HCT116 (cell line): ENCODE results near the gene SMG6. TPM values are rescaled to one million over a fixed set of nuclear protein-coding genes. Genes with fewer than 3 reads are reported as not detected.

Source experiments
- ATAC-seq: fragments of 200-7000 bp; cut with Tn5 transposase; 2 replicates; pipeline ENCODE4 v1.9.1; 2020; ENCODE audit warnings: mild to moderate bottlenecking, moderate library complexity
- BruUV-seq: library from RNA; stranded (reverse); fragments of 400-500 nt; replicated peaks from 2 replicates; lab custom pipeline; 2021; lab: Mats Ljungman, UMichigan
- CTCF ChIA-PET: fragments of 300-600 bp; sonication (Branson Sonifier 250); formaldehyde crosslinking; loops from one replicate; lab custom pipeline; 2021; ENCODE audit warnings: antibody characterized with exemption; lab: Charles Lee
- POLR2A ChIA-PET: fragments of 300-600, 350-600 bp; sonication (Branson Sonifier 250); formaldehyde crosslinking; loops from one replicate; lab custom pipeline; 2021; ENCODE audit warnings: antibody characterized with exemption; lab: Charles Lee
- RAD21 ChIA-PET, 2 experiments: fragments of 300-600 bp; sonication (Branson Sonifier 250); formaldehyde crosslinking; loops; one replicate each; lab custom pipeline; 2023; ENCODE audit warnings: low total read pairs in 2 of 2; ENCODE audit not compliant: uncharacterized antibody in 2 of 2, unreplicated experiment in 2 of 2, low non-redundant PET in 1 of 2; lab: Charles Lee
- DNase-seq: peaks from one replicate; pipeline ENCODE4 v3.0.0-alpha.2; 2010; ENCODE audit warnings: low read depth, low spot score
- H2AFZ ChIP-seq: fragments of 200-600 bp; shearing (Covaris generic), sonication (generic); 2 replicates; pipeline ENCODE4 v1.6.1; 2017; ENCODE audit warnings: low read depth, mixed run types, mixed read lengths, antibody characterized with exemption, low read length; ENCODE audit not compliant: poor library complexity, severe bottlenecking
- H3K27ac ChIP-seq: 2 replicates; pipeline ENCODE4 v1.5.1; 2012; ENCODE audit warnings: low read depth, low read length
- H3K27me3 ChIP-seq: fragments of 200-600 bp; sonication (generic); 2 replicates; pipeline ENCODE4 v1.6.1; 2016; ENCODE audit warnings: mixed run types, low read length, mixed read lengths; ENCODE audit not compliant: insufficient read depth
- H3K36me3 ChIP-seq, 2 experiments: fragments of 200-500 bp in 1 of 2; fragments of 200-600 bp in 1 of 2; sonication (Bioruptor generic) in 1 of 2; sonication (generic) in 1 of 2; 2 replicates each; pipeline versions ENCODE4 v1.5.1 to v1.6.1; 2014 to 2016; ENCODE audit warnings: low read length in 2 of 2, inconsistent platforms in 1 of 2, mixed read lengths in 1 of 2, mixed run types in 1 of 2; ENCODE audit not compliant: insufficient read depth in 2 of 2, control insufficient read depth in 1 of 2
- H3K4me1 ChIP-seq, 2 experiments: fragments of 200-600 bp in 1 of 2; sonication (generic) in 1 of 2; 2 replicates each; pipeline versions ENCODE4 v1.5.1 to v1.6.1; 2012 to 2017; ENCODE audit warnings: low read length in 2 of 2, inconsistent platforms in 1 of 2, mild to moderate bottlenecking in 1 of 2, mixed read lengths in 1 of 2, mixed run types in 1 of 2, moderate library complexity in 1 of 2; ENCODE audit not compliant: insufficient read depth in 2 of 2, control insufficient read depth in 1 of 2
- H3K4me2 ChIP-seq: fragments of 200-600 bp; sonication (generic); 2 replicates; pipeline ENCODE4 v1.6.1; 2017; ENCODE audit warnings: mixed run types, low read length, mixed read lengths
- H3K4me3 ChIP-seq, 2 experiments: fragments of 200-600 bp in 1 of 2; sonication (generic) in 1 of 2; replicated peaks in 1 of 2; 2 replicates each; pipeline ENCODE4 v1.5.1; 2011 to 2016; ENCODE audit warnings: low read length in 2 of 2, control low read depth in 1 of 2, low read depth in 1 of 2, mild to moderate bottlenecking in 1 of 2, mixed read lengths in 1 of 2, mixed run types in 1 of 2
- H3K79me2 ChIP-seq: fragments of 200-600 bp; sonication (generic); 2 replicates; pipeline ENCODE4 v1.6.1; 2017; ENCODE audit warnings: mild to moderate bottlenecking, mixed run types, low read length, moderate library complexity, mixed read lengths; ENCODE audit not compliant: insufficient read depth
- H3K9ac ChIP-seq: fragments of 200-600 bp; sonication (generic); 2 replicates; pipeline ENCODE4 v1.6.1; 2016; ENCODE audit warnings: low read length, mixed read lengths
- H3K9me2 ChIP-seq: fragments of 200-600 bp; sonication (generic), shearing (Covaris generic); 2 replicates; pipeline ENCODE4 v1.6.1; 2017; ENCODE audit warnings: mixed run types, mild to moderate bottlenecking, moderate library complexity; ENCODE audit not compliant: insufficient read depth
- H3K9me3 ChIP-seq, 2 experiments: fragments of 200-500 bp in 1 of 2; fragments of 200-600 bp in 1 of 2; sonication (Bioruptor generic) in 1 of 2; sonication (generic) in 1 of 2; 2 replicates each; pipeline ENCODE4 v1.6.1; 2014 to 2017; ENCODE audit warnings: low read length in 2 of 2, mixed read lengths in 2 of 2, inconsistent platforms in 1 of 2, low read depth in 1 of 2, mild to moderate bottlenecking in 1 of 2, mixed run types in 1 of 2, moderate library complexity in 1 of 2; ENCODE audit not compliant: control insufficient read depth in 1 of 2, insufficient read depth in 1 of 2
- H4K20me1 ChIP-seq: fragments of 200-600 bp; sonication (generic), shearing (Covaris generic); 2 replicates; pipeline ENCODE4 v1.6.1; 2017; ENCODE audit warnings: mixed run types, mild to moderate bottlenecking, moderate library complexity; ENCODE audit not compliant: insufficient read depth
- CBX3 ChIP-seq: IDR thresholded peaks from 2 replicates; pipeline ENCODE4 v1.6.1; 2012; ENCODE audit warnings: low read depth
- CEBPB ChIP-seq: IDR thresholded peaks from 2 replicates; pipeline ENCODE4 v1.6.1; 2012; ENCODE audit warnings: low read depth
- FOSL1 ChIP-seq: IDR thresholded peaks from 2 replicates; pipeline ENCODE4 v1.6.1; 2012; ENCODE audit warnings: low read depth
- JUND ChIP-seq: IDR thresholded peaks from 2 replicates; pipeline ENCODE4 v1.6.1; 2012
- POLR2A ChIP-seq: IDR thresholded peaks from 2 replicates; pipeline ENCODE4 v1.7.0; 2011; ENCODE audit warnings: borderline replicate concordance; ENCODE audit not compliant: insufficient read depth, insufficient read length; ENCODE audit errors: extremely low read depth
- RAD21 ChIP-seq: IDR thresholded peaks from 2 replicates; pipeline ENCODE4 v1.6.1; 2012; ENCODE audit warnings: low read depth, mild to moderate bottlenecking
- SIN3A ChIP-seq: IDR thresholded peaks from 2 replicates; pipeline ENCODE4 v1.6.1; 2012; ENCODE audit warnings: low read depth
- TCF7L2 ChIP-seq: IDR thresholded peaks from 2 replicates; pipeline ENCODE4 v1.7.0; 2011; ENCODE audit warnings: borderline replicate concordance, inconsistent platforms; ENCODE audit not compliant: insufficient read depth, insufficient read length; ENCODE audit errors: extremely low read depth
- ZNF274 ChIP-seq: fragments of 200-500 bp; sonication (Bioruptor generic); IDR thresholded peaks from 2 replicates; pipeline ENCODE4 v1.6.1; 2014; ENCODE audit warnings: mild to moderate bottlenecking, low read depth, low read length, inconsistent platforms
- intact Hi-C: fragments of 100-400 bp; cut with micrococcal nuclease; formaldehyde crosslinking; loops from 2 replicates; pipeline ENCODE4 v1.10.0; 2022
- total RNA-seq: library from RNA; stranded (reverse); gene quantifications from one replicate; pipeline ENCODE4 v1.2.1, GENCODE V29; 2021; ENCODE audit not compliant: unreplicated experiment
- TF ChIP-seq, protein P1 (sequence below): IDR thresholded peaks from 2 replicates; pipeline ENCODE4 v1.6.1; 2011; ENCODE audit warnings: mild to moderate bottlenecking, low read length, moderate library complexity; ENCODE audit not compliant: insufficient replicate concordance; ENCODE audit errors: extremely low read depth
- TF ChIP-seq, protein P2 (sequence below), 3 experiments: fragments of 200-600 bp in 1 of 3; sonication (generic) in 1 of 3; IDR thresholded peaks in 2 of 3; conservative IDR thresholded peaks in 1 of 3; 2 replicates each; pipeline ENCODE4 v1.5.1; 2012 to 2017; ENCODE audit warnings: low read depth in 2 of 3, low read length in 2 of 3, antibody characterized with exemption in 1 of 3, borderline replicate concordance in 1 of 3, control low read depth in 1 of 3, mild to moderate bottlenecking in 1 of 3, mixed read lengths in 1 of 3, mixed run types in 1 of 3, moderate library complexity in 1 of 3; ENCODE audit not compliant: insufficient read depth in 1 of 3

Gene SMG6
- total RNA-seq, 1 experiment from 2014 or later = 23.1 TPM

DNA sequence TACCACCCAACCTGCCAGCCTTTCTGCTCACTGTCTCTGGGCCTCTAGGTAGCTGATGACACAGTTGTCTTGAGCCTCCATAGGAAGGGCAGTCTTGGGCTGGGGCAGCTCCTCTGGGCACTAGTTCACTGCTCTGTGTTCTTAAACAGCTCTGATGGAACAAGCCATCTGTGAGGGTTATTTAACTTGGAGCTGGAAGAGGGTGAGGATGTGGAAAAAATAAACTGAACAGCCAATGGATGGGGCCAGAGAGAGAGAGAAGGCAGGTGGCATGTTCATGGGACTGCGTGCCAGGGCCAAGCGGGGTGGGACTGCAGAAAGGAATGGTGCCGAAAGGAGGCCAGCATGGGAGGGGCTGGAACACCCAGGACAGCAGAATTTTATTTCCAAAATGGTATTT lies 196.1 kb downstream of the SMG6 start:
- no peak overlapping the region for H3K9ac ChIP-seq
- BruUV-seq = no TSS peak
- H3K9me2 ChIP-seq = no peaks in the 10 kb centered on the region
- H3K4me1 ChIP-seq = peaks cover 4 to 12% of the 10 kb centered on the region in 2 experiments; a peak in 3 of 4 replicates
- intact Hi-C loops = no loop called here
- no peaks in the 10 kb centered on the region for H3K79me2 ChIP-seq
- no peak overlapping the region for H3K4me2 ChIP-seq
- no peak overlapping the region for H3K4me3 ChIP-seq
- CTCF ChIA-PET = no interaction called here
- no peaks in the 10 kb centered on the region for H3K27me3 ChIP-seq
- POLR2A ChIA-PET = no interaction called here
- no peak overlapping the region for H2AFZ ChIP-seq
- H3K27ac ChIP-seq = no peak overlapping the region
- TF ChIP-seq, protein P1, sequence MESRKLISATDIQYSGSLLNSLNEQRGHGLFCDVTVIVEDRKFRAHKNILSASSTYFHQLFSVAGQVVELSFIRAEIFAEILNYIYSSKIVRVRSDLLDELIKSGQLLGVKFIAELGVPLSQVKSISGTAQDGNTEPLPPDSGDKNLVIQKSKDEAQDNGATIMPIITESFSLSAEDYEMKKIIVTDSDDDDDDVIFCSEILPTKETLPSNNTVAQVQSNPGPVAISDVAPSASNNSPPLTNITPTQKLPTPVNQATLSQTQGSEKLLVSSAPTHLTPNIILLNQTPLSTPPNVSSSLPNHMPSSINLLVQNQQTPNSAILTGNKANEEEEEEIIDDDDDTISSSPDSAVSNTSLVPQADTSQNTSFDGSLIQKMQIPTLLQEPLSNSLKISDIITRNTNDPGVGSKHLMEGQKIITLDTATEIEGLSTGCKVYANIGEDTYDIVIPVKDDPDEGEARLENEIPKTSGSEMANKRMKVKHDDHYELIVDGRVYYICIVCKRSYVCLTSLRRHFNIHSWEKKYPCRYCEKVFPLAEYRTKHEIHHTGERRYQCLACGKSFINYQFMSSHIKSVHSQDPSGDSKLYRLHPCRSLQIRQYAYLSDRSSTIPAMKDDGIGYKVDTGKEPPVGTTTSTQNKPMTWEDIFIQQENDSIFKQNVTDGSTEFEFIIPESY = no peak
- TF ChIP-seq ZNF274 (no peak), CBX3 (no peak), TCF7L2 (no peak), POLR2A (no peak), JUND (no peak), FOSL1 (no peak), RAD21 (no peak), CEBPB (no peak), SIN3A (no peak)
- TF ChIP-seq, protein P2, sequence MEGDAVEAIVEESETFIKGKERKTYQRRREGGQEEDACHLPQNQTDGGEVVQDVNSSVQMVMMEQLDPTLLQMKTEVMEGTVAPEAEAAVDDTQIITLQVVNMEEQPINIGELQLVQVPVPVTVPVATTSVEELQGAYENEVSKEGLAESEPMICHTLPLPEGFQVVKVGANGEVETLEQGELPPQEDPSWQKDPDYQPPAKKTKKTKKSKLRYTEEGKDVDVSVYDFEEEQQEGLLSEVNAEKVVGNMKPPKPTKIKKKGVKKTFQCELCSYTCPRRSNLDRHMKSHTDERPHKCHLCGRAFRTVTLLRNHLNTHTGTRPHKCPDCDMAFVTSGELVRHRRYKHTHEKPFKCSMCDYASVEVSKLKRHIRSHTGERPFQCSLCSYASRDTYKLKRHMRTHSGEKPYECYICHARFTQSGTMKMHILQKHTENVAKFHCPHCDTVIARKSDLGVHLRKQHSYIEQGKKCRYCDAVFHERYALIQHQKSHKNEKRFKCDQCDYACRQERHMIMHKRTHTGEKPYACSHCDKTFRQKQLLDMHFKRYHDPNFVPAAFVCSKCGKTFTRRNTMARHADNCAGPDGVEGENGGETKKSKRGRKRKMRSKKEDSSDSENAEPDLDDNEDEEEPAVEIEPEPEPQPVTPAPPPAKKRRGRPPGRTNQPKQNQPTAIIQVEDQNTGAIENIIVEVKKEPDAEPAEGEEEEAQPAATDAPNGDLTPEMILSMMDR (IDR thresholded peaks at IDR 0.05 in 2 of 3, conservative IDR thresholded peaks at IDR 0.05 in 1 of 3; ENCODE audit: borderline replicate concordance in 1 of 3, insufficient read depth in 1 of 3, low read depth in 2 of 3, low read length in 2 of 3) = no peak
- no peaks in the 10 kb centered on the region for H3K9me3 ChIP-seq
- no peaks in the 10 kb centered on the region for H3K36me3 ChIP-seq
- RAD21 ChIA-PET = no interaction called here
- ATAC-seq (no peak), DNase-seq (no peak)
- no peaks in the 10 kb centered on the region; the same call in 1 of the 2 replicates for H4K20me1 ChIP-seq
